Loucy (cell line): ENCODE measurements around the gene CLPSL2.

Source experiments
- EZH2phosphoT487 ChIP-seq: fragments of 200-600 bp; IDR thresholded peaks from 2 replicates; pipeline ENCODE4 v1.6.1; 2018; ENCODE audit warnings: antibody characterized with exemption, mild to moderate bottlenecking, moderate library complexity, borderline replicate concordance
- TF ChIP-seq, protein P1 (sequence below): fragments of 200-600 bp; sonication (generic); conservative IDR thresholded peaks from 2 replicates; pipeline ENCODE4 v1.5.1; 2014; ENCODE audit warnings: mild to moderate bottlenecking, antibody characterized with exemption, low read length

- TF ChIP-seq, protein P1, sequence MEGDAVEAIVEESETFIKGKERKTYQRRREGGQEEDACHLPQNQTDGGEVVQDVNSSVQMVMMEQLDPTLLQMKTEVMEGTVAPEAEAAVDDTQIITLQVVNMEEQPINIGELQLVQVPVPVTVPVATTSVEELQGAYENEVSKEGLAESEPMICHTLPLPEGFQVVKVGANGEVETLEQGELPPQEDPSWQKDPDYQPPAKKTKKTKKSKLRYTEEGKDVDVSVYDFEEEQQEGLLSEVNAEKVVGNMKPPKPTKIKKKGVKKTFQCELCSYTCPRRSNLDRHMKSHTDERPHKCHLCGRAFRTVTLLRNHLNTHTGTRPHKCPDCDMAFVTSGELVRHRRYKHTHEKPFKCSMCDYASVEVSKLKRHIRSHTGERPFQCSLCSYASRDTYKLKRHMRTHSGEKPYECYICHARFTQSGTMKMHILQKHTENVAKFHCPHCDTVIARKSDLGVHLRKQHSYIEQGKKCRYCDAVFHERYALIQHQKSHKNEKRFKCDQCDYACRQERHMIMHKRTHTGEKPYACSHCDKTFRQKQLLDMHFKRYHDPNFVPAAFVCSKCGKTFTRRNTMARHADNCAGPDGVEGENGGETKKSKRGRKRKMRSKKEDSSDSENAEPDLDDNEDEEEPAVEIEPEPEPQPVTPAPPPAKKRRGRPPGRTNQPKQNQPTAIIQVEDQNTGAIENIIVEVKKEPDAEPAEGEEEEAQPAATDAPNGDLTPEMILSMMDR: no peak
- no peak for TF ChIP-seq EZH2phosphoT487
Measured at GRCh38 chr6:35788423-35788982, 12.1 kb downstream of the CLPSL2 start.
